Gastrocnemius medialis (tissue), 4 donors: ENCODE results near the gene PID1. TPM values are rescaled to one million over a fixed set of nuclear protein-coding genes. Genes with fewer than 3 reads are reported as not detected.

Experiments
- ATAC-seq, 2 donors: fragments of 150-250 bp; one replicate each; pipeline ENCODE4 v1.9.1; 2016
- DNase-seq, 2 donors: peaks; one replicate each; pipeline ENCODE4 v3.0.0-alpha.2; 2019
- H3K27ac ChIP-seq, 4 donors: fragments of 200-600 bp; sonication (generic); 1 replicate in 1 of 4; 2 replicates in 3 of 4; pipeline ENCODE4 v1.5.1; 2016 to 2018; ENCODE audit warnings: mild to moderate bottlenecking in 2 of 4, moderate library complexity in 1 of 4
- H3K27me3 ChIP-seq, 3 donors: fragments of 200-600 bp; sonication (generic) in 2 of 3; 1 replicate in 1 of 3; 2 replicates in 2 of 3; pipeline versions ENCODE4 v1.5.1 to v1.6.0; 2016 to 2019; ENCODE audit warnings: mild to moderate bottlenecking in 1 of 3, moderate library complexity in 1 of 3
- H3K36me3 ChIP-seq, 2 donors: fragments of 200-600 bp; sonication (generic) in 1 of 2; one replicate each; pipeline ENCODE4 v1.5.1; 2017 to 2018
- H3K4me1 ChIP-seq, 2 donors: fragments of 200-600 bp; sonication (generic) in 1 of 2; one replicate each; pipeline ENCODE4 v1.5.1; 2016 to 2017; ENCODE audit warnings: mild to moderate bottlenecking in 2 of 2
- H3K4me3 ChIP-seq, 4 donors: fragments of 200-600 bp; sonication (generic) in 3 of 4; 1 replicate in 1 of 4; 2 replicates in 3 of 4; pipeline ENCODE4 v1.5.1; 2016 to 2019; ENCODE audit warnings: mild to moderate bottlenecking in 2 of 4
- H3K9me3 ChIP-seq, 3 donors: fragments of 200-600 bp; sonication (generic) in 2 of 3; 1 replicate in 1 of 3; 2 replicates in 2 of 3; pipeline ENCODE4 v1.5.1; 2016 to 2019
- POLR2A ChIP-seq, 2 donors: fragments of 450-650 bp; IDR thresholded peaks; one replicate each; pipeline ENCODE4 v1.6.1; 2017; ENCODE audit warnings: antibody characterized with exemption in 2 of 2, mild to moderate bottlenecking in 2 of 2, moderate library complexity in 2 of 2
- in situ Hi-C, 4 donors: fragments of 200-750 bp; cut with MboI; loops; one replicate each; pipeline versions ENCODE4 v1.15.0 to v1.8.0; 2017; ENCODE audit warnings: low sequenced_read_pairs in 4 of 4
- intact Hi-C: fragments of 100-400 bp; cut with DNase I; formaldehyde crosslinking; loops from one replicate; pipeline ENCODE4 v1.15.1; 2023; ENCODE audit warnings: low total_unique reads
- total RNA-seq, 4 donors: library from RNA; depleted of rRNA; stranded (reverse); fragments of >200 nt; gene quantifications; one replicate each; pipeline versions ENCODE4 v1.1.0 to v1.2.3, GENCODE V29; 2016
- TF ChIP-seq, protein P1 (sequence below), 5 experiments: fragments of 450-650 bp in 3 of 5; fragments of 200-600 bp in 2 of 5; sonication (generic) in 2 of 5; IDR thresholded peaks in 4 of 5; conservative IDR thresholded peaks in 1 of 5; 1 replicate in 4 of 5; 2 replicates in 1 of 5; pipeline ENCODE4 v1.5.1; 2016 to 2019; ENCODE audit warnings: antibody characterized with exemption in 5 of 5, mild to moderate bottlenecking in 3 of 5, moderate library complexity in 3 of 5

Gene PID1
- total RNA-seq, 4 donors from 2014 or later = 11.3 to 24.3 (median 19.5) TPM

GRCh38 chr2:229059331-229060033 lies 211.6 kb downstream of the PID1 start:
- no peak for TF ChIP-seq POLR2A (IDR thresholded peaks at IDR 0.05)
- TF ChIP-seq, protein P1, sequence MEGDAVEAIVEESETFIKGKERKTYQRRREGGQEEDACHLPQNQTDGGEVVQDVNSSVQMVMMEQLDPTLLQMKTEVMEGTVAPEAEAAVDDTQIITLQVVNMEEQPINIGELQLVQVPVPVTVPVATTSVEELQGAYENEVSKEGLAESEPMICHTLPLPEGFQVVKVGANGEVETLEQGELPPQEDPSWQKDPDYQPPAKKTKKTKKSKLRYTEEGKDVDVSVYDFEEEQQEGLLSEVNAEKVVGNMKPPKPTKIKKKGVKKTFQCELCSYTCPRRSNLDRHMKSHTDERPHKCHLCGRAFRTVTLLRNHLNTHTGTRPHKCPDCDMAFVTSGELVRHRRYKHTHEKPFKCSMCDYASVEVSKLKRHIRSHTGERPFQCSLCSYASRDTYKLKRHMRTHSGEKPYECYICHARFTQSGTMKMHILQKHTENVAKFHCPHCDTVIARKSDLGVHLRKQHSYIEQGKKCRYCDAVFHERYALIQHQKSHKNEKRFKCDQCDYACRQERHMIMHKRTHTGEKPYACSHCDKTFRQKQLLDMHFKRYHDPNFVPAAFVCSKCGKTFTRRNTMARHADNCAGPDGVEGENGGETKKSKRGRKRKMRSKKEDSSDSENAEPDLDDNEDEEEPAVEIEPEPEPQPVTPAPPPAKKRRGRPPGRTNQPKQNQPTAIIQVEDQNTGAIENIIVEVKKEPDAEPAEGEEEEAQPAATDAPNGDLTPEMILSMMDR (IDR thresholded peaks at IDR 0.05 in 4 of 5, conservative IDR thresholded peaks at IDR 0.05 in 1 of 5) = no peak
- Histone ChIP-seq H3K27ac (no peak overlapping the region), H3K4me1 (no peaks in the 10 kb centered on the region), H3K4me3 (no peak overlapping the region), H3K36me3 (no peaks in the 10 kb centered on the region), H3K27me3 (no peaks in the 10 kb centered on the region), H3K9me3 (no peaks in the 10 kb centered on the region)
- ATAC-seq (no peak), DNase-seq (no peak)
- in situ Hi-C loops (no loop called here), intact Hi-C loops (no loop called here)

- TF ChIP-seq, protein P1 (IDR thresholded peaks at IDR 0.05 in 4 of 5, conservative IDR thresholded peaks at IDR 0.05 in 1 of 5) = no peak
- TF ChIP-seq POLR2A (IDR thresholded peaks at IDR 0.05) = no peak
- H3K4me1 ChIP-seq = no peaks in the 10 kb centered on the region
- in situ Hi-C loops = no loop called here
- H3K27me3 ChIP-seq = no peaks in the 10 kb centered on the region
- intact Hi-C loops = no loop called here
- no peak overlapping the region for H3K27ac ChIP-seq
- H3K36me3 ChIP-seq = no peaks in the 10 kb centered on the region
- DNase-seq = no peak
- ATAC-seq = no peak
- H3K4me3 ChIP-seq = no peak overlapping the region
- no peaks in the 10 kb centered on the region for H3K9me3 ChIP-seq
These were observed 213.0 kb downstream of the PID1 start for GRCh38 chr2:229057976-229058553.

DNA sequence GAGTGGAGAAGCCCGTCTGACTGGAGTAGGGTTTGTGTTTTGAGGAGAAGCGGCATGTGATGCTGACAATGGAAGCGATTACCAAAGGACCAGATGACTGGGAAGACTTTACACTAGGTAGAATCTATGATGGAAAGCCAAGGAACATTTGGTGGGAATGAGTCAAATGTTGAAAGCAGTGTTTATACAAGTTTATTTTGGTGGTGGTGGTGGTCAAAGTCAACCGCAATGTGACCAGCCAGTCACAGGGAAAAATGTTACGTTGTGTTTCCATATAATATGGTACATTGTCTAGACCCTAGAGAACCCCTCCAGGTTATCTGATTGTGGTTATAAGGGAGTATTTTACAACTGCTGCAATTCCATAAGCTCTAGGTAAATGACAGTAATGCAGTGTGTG lies 216.8 kb downstream of the PID1 start:
- Histone ChIP-seq H3K4me3 (no peak overlapping the region), H3K36me3 (no peaks in the 10 kb centered on the region), H3K9me3 (no peaks in the 10 kb centered on the region), H3K4me1 (no peaks in the 10 kb centered on the region), H3K27ac (no peak overlapping the region), H3K27me3 (no peaks in the 10 kb centered on the region)
- no peak for TF ChIP-seq POLR2A (IDR thresholded peaks at IDR 0.05)
- TF ChIP-seq, protein P1 (IDR thresholded peaks at IDR 0.05 in 4 of 5, conservative IDR thresholded peaks at IDR 0.05 in 1 of 5) = no peak
- in situ Hi-C loops (no loop called here), intact Hi-C loops (no loop called here)
- ATAC-seq = no peak
- no peak for DNase-seq

GRCh38 chr2:229051798-229052197 lies 219.3 kb downstream of the PID1 start:
- in situ Hi-C loops (no loop called here), intact Hi-C loops (no loop called here)
- no peaks in the 10 kb centered on the region for H3K9me3 ChIP-seq
- H3K27me3 ChIP-seq = no peaks in the 10 kb centered on the region
- DNase-seq = no peak
- TF ChIP-seq, protein P1 (IDR thresholded peaks at IDR 0.05 in 4 of 5, conservative IDR thresholded peaks at IDR 0.05 in 1 of 5) = no peak
- no peak for TF ChIP-seq POLR2A (IDR thresholded peaks at IDR 0.05)
- H3K27ac ChIP-seq = no peak overlapping the region
- H3K4me3 ChIP-seq = no peak overlapping the region
- no peak for ATAC-seq
- no peaks in the 10 kb centered on the region for H3K36me3 ChIP-seq
- no peaks in the 10 kb centered on the region for H3K4me1 ChIP-seq
